SK-N-SH treated with all-trans-retinoic acid at 6 μM for 48 hours (cell line): ENCODE data around the gene C1QC.

Source experiments
- ATAC-seq: fragments of 200-7000 bp; cut with Tn5 transposase; 3 replicates; pipeline ENCODE4 v1.9.1; 2020; ENCODE audit warnings: mild to moderate bottlenecking, moderate library complexity
- ARNTL ChIP-seq: fragments of 450-650 bp; formaldehyde crosslinking; IDR thresholded peaks from 2 replicates; pipeline ENCODE4 v1.5.0; 2020; ENCODE audit warnings: low read depth, mild to moderate bottlenecking, moderate library complexity, borderline replicate concordance
- BACH2 ChIP-seq: fragments of 250-450 bp; sonication (Bioruptor Pico); IDR thresholded peaks from 2 replicates; pipeline ENCODE4 v1.9.0; 2021; ENCODE audit warnings: mild to moderate bottlenecking, borderline replicate concordance
- ESRRG ChIP-seq: fragments of 250-450 bp; sonication (Bioruptor Pico); IDR thresholded peaks from 2 replicates; pipeline ENCODE4 v1.6.1; 2021; ENCODE audit warnings: mild to moderate bottlenecking
- GLIS3 ChIP-seq: fragments of 250-450 bp; sonication (Bioruptor Pico); IDR thresholded peaks from 2 replicates; pipeline ENCODE4 v1.5.0; 2020; ENCODE audit warnings: mild to moderate bottlenecking, moderate library complexity
- ISL1 ChIP-seq: fragments of 250-450 bp; sonication (Bioruptor Pico); IDR thresholded peaks from 2 replicates; pipeline ENCODE4 v2.1.2; 2022; ENCODE audit warnings: mild to moderate bottlenecking, moderate library complexity
- OSR1 ChIP-seq: fragments of 250-450 bp; sonication (Bioruptor Pico); IDR thresholded peaks from 2 replicates; pipeline ENCODE4 v1.8.0; 2022; ENCODE audit warnings: moderate library complexity, mild to moderate bottlenecking, inconsistent platforms
- PPARA ChIP-seq: fragments of 250-450 bp; sonication (Bioruptor Pico); IDR thresholded peaks from 2 replicates; pipeline ENCODE4 v1.5.0; 2020; ENCODE audit warnings: mild to moderate bottlenecking, borderline replicate concordance
- RARB ChIP-seq: fragments of 250-450 bp; sonication (Bioruptor Pico); IDR thresholded peaks from 2 replicates; pipeline ENCODE4 v1.8.0; 2021; ENCODE audit warnings: mild to moderate bottlenecking, moderate library complexity
- SNAI2 ChIP-seq: fragments of 250-450 bp; sonication (Bioruptor Pico); IDR thresholded peaks from 2 replicates; pipeline ENCODE4 v1.5.0; 2020; ENCODE audit warnings: mild to moderate bottlenecking, moderate library complexity
- TCF4 ChIP-seq: fragments of 250-450 bp; sonication (Bioruptor Pico); IDR thresholded peaks from 2 replicates; pipeline ENCODE4 v1.8.0; 2021; ENCODE audit warnings: mild to moderate bottlenecking, moderate library complexity, borderline replicate concordance
- TOX ChIP-seq: fragments of 250-450 bp; sonication (Bioruptor Pico); IDR thresholded peaks from 2 replicates; pipeline ENCODE4 v1.8.0; 2021; ENCODE audit warnings: mild to moderate bottlenecking, moderate library complexity, borderline replicate concordance
- ZFP3 ChIP-seq: fragments of 250-450 bp; sonication (Bioruptor Pico); IDR thresholded peaks from 2 replicates; pipeline ENCODE4 v1.5.0; 2020; ENCODE audit warnings: mild to moderate bottlenecking, moderate library complexity
- ZFP30 ChIP-seq: fragments of 450-650 bp; formaldehyde crosslinking; IDR thresholded peaks from 2 replicates; pipeline ENCODE4 v1.5.0; 2022; ENCODE audit warnings: mild to moderate bottlenecking, moderate library complexity
- ZNF565 ChIP-seq: fragments of 450-650 bp; formaldehyde crosslinking; conservative IDR thresholded peaks from 2 replicates; pipeline ENCODE4 v1.5.0; 2020; ENCODE audit warnings: low read depth, mild to moderate bottlenecking, moderate library complexity
- TF ChIP-seq, protein P1 (sequence below): fragments of 250-450 bp; sonication (Bioruptor Pico); IDR thresholded peaks from 2 replicates; pipeline ENCODE4 v1.5.1; 2021; ENCODE audit warnings: mild to moderate bottlenecking, moderate library complexity
- TF ChIP-seq, protein P2 (sequence below): fragments of 250-450 bp; sonication (Bioruptor Pico); IDR thresholded peaks from 2 replicates; pipeline ENCODE4 v1.5.1; 2020; ENCODE audit warnings: low read depth, mild to moderate bottlenecking, moderate library complexity
- TF ChIP-seq, protein P3 (sequence below): fragments of 250-450 bp; sonication (Bioruptor Pico); IDR thresholded peaks from 2 replicates; pipeline ENCODE4 v1.5.0; 2020; ENCODE audit warnings: mild to moderate bottlenecking, moderate library complexity
- TF ChIP-seq, protein P4 (sequence below): fragments of 250-450 bp; sonication (Bioruptor Pico); IDR thresholded peaks from 2 replicates; pipeline ENCODE4 v1.8.0; 2020; ENCODE audit warnings: mild to moderate bottlenecking, moderate library complexity, borderline replicate concordance

C1QC gene

DNA sequence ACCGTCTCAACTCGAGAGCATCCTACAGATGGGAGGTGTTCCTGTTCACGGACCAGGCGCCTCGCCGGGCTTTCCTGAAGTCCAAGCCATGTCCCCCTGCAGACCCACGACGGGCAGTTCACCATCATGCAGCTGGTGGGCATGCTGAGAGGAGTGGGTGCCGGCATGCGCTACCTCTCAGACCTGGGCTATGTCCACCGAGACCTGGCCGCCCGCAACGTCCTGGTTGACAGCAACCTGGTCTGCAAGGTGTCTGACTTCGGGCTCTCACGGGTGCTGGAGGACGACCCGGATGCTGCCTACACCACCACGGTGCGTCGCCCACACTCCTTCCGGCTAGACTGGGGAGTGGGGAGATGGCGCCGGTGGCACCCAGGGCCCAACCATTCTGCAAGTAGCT, 44.7 kb upstream of the C1QC start:
- TF ChIP-seq, protein P1, sequence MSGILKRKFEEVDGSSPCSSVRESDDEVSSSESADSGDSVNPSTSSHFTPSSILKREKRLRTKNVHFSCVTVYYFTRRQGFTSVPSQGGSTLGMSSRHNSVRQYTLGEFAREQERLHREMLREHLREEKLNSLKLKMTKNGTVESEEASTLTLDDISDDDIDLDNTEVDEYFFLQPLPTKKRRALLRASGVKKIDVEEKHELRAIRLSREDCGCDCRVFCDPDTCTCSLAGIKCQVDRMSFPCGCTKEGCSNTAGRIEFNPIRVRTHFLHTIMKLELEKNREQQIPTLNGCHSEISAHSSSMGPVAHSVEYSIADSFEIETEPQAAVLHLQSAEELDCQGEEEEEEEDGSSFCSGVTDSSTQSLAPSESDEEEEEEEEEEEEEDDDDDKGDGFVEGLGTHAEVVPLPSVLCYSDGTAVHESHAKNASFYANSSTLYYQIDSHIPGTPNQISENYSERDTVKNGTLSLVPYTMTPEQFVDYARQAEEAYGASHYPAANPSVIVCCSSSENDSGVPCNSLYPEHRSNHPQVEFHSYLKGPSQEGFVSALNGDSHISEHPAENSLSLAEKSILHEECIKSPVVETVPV (CRISPR knock-in tag), result no peak
- TF ChIP-seq GLIS3 (CRISPR knock-in tag), result no peak
- TF ChIP-seq ZFP3 (CRISPR knock-in tag), result no peak
- TF ChIP-seq, protein P2, sequence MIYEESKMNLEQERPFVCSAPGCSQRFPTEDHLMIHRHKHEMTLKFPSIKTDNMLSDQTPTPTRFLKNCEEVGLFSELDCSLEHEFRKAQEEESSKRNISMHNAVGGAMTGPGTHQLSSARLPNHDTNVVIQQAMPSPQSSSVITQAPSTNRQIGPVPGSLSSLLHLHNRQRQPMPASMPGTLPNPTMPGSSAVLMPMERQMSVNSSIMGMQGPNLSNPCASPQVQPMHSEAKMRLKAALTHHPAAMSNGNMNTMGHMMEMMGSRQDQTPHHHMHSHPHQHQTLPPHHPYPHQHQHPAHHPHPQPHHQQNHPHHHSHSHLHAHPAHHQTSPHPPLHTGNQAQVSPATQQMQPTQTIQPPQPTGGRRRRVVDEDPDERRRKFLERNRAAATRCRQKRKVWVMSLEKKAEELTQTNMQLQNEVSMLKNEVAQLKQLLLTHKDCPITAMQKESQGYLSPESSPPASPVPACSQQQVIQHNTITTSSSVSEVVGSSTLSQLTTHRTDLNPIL (CRISPR knock-in tag), result no peak
- TF ChIP-seq OSR1, result no peak
- TF ChIP-seq PPARA (CRISPR knock-in tag), result no peak
- TF ChIP-seq ESRRG, result no peak
- no peak for TF ChIP-seq ZFP30 (CRISPR knock-in tag)
- TF ChIP-seq, protein P3, sequence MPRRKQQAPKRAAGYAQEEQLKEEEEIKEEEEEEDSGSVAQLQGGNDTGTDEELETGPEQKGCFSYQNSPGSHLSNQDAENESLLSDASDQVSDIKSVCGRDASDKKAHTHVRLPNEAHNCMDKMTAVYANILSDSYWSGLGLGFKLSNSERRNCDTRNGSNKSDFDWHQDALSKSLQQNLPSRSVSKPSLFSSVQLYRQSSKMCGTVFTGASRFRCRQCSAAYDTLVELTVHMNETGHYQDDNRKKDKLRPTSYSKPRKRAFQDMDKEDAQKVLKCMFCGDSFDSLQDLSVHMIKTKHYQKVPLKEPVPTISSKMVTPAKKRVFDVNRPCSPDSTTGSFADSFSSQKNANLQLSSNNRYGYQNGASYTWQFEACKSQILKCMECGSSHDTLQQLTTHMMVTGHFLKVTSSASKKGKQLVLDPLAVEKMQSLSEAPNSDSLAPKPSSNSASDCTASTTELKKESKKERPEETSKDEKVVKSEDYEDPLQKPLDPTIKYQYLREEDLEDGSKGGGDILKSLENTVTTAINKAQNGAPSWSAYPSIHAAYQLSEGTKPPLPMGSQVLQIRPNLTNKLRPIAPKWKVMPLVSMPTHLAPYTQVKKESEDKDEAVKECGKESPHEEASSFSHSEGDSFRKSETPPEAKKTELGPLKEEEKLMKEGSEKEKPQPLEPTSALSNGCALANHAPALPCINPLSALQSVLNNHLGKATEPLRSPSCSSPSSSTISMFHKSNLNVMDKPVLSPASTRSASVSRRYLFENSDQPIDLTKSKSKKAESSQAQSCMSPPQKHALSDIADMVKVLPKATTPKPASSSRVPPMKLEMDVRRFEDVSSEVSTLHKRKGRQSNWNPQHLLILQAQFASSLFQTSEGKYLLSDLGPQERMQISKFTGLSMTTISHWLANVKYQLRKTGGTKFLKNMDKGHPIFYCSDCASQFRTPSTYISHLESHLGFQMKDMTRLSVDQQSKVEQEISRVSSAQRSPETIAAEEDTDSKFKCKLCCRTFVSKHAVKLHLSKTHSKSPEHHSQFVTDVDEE, result no peak
- TF ChIP-seq SNAI2 (CRISPR knock-in tag), result no peak
- no peak for TF ChIP-seq ARNTL (CRISPR knock-in tag)
- no peak for TF ChIP-seq RARB
- TF ChIP-seq, protein P4, sequence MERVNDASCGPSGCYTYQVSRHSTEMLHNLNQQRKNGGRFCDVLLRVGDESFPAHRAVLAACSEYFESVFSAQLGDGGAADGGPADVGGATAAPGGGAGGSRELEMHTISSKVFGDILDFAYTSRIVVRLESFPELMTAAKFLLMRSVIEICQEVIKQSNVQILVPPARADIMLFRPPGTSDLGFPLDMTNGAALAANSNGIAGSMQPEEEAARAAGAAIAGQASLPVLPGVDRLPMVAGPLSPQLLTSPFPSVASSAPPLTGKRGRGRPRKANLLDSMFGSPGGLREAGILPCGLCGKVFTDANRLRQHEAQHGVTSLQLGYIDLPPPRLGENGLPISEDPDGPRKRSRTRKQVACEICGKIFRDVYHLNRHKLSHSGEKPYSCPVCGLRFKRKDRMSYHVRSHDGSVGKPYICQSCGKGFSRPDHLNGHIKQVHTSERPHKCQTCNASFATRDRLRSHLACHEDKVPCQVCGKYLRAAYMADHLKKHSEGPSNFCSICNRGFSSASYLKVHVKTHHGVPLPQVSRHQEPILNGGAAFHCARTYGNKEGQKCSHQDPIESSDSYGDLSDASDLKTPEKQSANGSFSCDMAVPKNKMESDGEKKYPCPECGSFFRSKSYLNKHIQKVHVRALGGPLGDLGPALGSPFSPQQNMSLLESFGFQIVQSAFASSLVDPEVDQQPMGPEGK, result no peak
- no peak for TF ChIP-seq ZNF565 (CRISPR knock-in tag)
- no peak for TF ChIP-seq ISL1
- no peak for TF ChIP-seq TCF4
- TF ChIP-seq, all 23 proteins: peak for 0
- ATAC-seq, result no peak

DNA sequence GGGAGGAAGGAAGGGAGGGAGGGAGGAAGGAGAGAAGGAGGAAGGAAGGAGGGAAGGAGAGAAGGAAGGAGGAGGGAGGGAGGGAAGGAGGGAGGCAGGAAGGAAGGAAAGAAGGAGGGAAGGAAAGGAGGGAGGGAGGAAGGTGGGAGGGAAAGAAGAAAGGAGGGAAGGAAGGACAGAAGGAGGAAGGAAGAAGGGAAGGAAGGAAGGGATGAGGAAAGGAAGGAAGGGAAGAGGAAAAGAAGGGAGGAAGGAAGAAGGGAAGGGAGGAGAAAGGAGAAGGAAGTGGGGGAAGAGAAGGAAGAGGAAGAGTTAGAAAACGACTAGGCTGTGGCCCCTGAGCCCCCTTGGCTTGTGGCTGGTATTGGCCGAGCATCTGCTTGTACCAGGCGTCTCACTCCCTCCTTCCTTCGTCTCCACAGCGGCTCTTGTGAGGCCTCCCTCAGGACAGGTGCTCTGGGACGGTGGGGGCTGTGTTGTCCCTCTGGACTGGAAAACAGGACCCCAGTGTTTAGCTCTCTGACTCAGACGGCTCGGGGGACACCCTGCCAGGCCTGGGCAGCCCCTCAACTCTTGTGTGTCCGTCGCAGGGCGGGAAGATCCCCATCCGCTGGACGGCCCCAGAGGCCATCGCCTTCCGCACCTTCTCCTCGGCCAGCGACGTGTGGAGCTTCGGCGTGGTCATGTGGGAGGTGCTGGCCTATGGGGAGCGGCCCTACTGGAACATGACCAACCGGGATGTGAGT, 43.2 kb upstream of the C1QC start:
- TF ChIP-seq TOX (CRISPR knock-in tag), result no peak
- TF ChIP-seq ESRRG, result no peak
- no peak for TF ChIP-seq ISL1
- no peak for TF ChIP-seq BACH2 (CRISPR knock-in tag)
- TF ChIP-seq ZFP3 (CRISPR knock-in tag), result no peak
- no peak for TF ChIP-seq GLIS3 (CRISPR knock-in tag)
- TF ChIP-seq, protein P1 (CRISPR knock-in tag), result no peak
- TF ChIP-seq ARNTL (CRISPR knock-in tag), result no peak
- TF ChIP-seq, protein P2 (CRISPR knock-in tag), result no peak
- ATAC-seq, result no peak
